NCI-H1930 (cell line): Measurements from ENCODE around the gene PPP2R3B.
"Not testable (repeated sequence)": the region's sequence is repeated elsewhere in the genome, so short reads cannot be mapped to it uniquely, and the experiment has no call there.

Experiments used
- DNase-seq, 2 experiments: peaks; one replicate each; lab custom pipeline; 2025; lab: John Stamatoyannopoulos, UW

Gene PPP2R3B

GRCh38 chrX:318739-319578 is 67.7 kb downstream of the PPP2R3B start, which contains the start of gene GTPBP6:
GTPBP6 (minus strand) TSS chrX:318796; CDS start chrX:318787, 9 bp downstream.
- no peak for DNase-seq

GRCh38 chrX:318068-318738 is 68.5 kb downstream of the PPP2R3B start:
- no peak for DNase-seq

- no peak for DNase-seq
Measured at GRCh38 chrX:317424-318067, 69.2 kb downstream of the PPP2R3B start.

- DNase-seq, result no peak
Measured at GRCh38 chrX:316351-317325, 70.1 kb downstream of the PPP2R3B start.

GRCh38 chrX:314781-315595 is 71.7 kb downstream of the PPP2R3B start:
- DNase-seq, result no peak

- no peak for DNase-seq
Measured at GRCh38 chrX:314049-314448, 72.7 kb downstream of the PPP2R3B start.

GRCh38 chrX:313546-313945 is 73.2 kb downstream of the PPP2R3B start:
- no peak for DNase-seq

- DNase-seq, result no peak
Measured at GRCh38 chrX:312621-313331, 73.9 kb downstream of the PPP2R3B start.

GRCh38 chrX:311156-312129 is 75.3 kb downstream of the PPP2R3B start:
- no peak for DNase-seq

- DNase-seq, result no peak
Measured at GRCh38 chrX:310621-311155, 76.0 kb downstream of the PPP2R3B start.

- no peak for DNase-seq
Measured at GRCh38 chrX:308821-309520, 77.7 kb downstream of the PPP2R3B start.

GRCh38 chrX:307261-308111 is 79.2 kb downstream of the PPP2R3B start:
- DNase-seq, result no peak

- not testable (repeated sequence) for DNase-seq
Measured at GRCh38 chrX:306614-307251, 80.0 kb downstream of the PPP2R3B start.

GRCh38 chrX:305781-306613 is 80.7 kb downstream of the PPP2R3B start:
- DNase-seq, result not testable (repeated sequence)

- no peak for DNase-seq
Measured at GRCh38 chrX:302975-303374, 83.7 kb downstream of the PPP2R3B start.

- no peak for DNase-seq
Measured at GRCh38 chrX:300334-300733, 86.4 kb downstream of the PPP2R3B start.
